Head of caudate nucleus (tissue), 42 donors: ENCODE results near the gene CNTN4.

Experiments used
- DNase-seq, 42 donors: peaks; one replicate each; pipeline versions ENCODE4 v3.0.0 to v3.0.0-alpha.2; 2020 to 2021; ENCODE audit warnings: mixed read lengths in 7 of 42
- intact Hi-C: fragments of 100-400 bp; cut with DNase I; formaldehyde crosslinking; loops from one replicate; pipeline ENCODE4 v1.15.0; 2022

The CNTN4 gene

GRCh38 chr3:2246873-2247648 is 148.4 kb downstream of the CNTN4 start:
- intact Hi-C loops: no loop called here
- DNase-seq: no peak

GRCh38 chr3:2247831-2248230 is 149.2 kb downstream of the CNTN4 start:
- intact Hi-C loops: no loop called here
- DNase-seq: no peak

GRCh38 chr3:2250783-2251182 is 152.1 kb downstream of the CNTN4 start:
- intact Hi-C loops: no loop called here
- DNase-seq: no peak

DNA sequence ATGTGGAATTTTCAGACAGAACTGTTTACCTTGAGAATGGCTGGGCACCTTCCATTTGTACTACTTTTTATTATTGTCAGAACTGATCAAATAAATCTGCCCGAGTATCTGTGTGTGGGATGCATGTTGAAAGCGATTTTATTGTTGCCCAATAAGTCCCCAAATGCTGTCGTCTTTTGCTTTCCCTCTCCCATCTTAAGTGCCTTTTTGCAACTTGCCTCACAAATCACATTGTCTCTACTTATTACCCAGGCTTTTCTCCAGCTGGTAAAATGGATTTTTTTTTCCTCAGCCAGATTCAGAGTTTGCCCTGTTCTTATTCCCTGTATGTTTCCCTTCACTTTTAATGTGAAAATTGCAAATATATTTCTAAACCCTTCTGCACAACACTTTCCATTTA is 163.1 kb downstream of the CNTN4 start:
- intact Hi-C loops: no loop called here
- DNase-seq: no peak

DNA sequence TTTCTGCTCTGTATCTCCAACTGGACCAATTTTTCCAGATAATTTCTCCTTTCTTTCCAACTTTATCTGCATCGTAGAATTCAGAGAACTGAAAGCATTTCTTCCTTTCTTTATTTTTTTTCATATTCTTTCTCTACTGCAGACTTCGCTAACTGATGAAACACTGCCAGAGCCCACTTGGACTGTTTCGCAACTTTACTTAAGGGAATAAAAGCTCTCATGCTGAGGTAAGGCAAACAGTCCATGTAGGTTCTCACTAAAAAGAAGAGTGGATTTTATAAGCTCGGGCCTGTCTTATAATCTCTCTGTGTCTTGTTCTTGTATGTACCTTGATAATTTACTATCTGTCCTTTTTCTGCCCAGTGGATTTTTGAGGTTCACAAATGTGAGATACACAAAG is 163.5 kb downstream of the CNTN4 start:
- intact Hi-C loops: no loop called here
- no peak for DNase-seq

DNA sequence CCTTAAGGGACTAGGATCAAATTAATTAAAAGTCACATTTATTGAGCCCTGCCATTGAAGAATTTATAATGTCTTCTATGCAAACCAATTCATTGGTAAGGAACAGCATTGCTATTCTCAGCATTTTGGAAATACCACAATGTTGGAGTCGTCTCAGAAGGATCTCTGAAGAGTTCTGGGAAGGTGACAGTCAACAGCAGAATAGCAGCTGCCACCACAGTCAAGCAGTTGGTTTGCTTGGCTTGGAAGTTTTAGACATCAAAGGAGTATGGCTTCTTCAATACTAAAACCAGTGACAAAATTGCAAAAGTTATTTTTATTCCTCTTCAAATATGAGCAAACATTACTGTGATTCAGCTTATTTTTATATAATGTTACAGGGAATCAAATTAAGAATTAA is 167.9 kb downstream of the CNTN4 start:
- no peak for DNase-seq
- intact Hi-C loops: no loop called here

DNA sequence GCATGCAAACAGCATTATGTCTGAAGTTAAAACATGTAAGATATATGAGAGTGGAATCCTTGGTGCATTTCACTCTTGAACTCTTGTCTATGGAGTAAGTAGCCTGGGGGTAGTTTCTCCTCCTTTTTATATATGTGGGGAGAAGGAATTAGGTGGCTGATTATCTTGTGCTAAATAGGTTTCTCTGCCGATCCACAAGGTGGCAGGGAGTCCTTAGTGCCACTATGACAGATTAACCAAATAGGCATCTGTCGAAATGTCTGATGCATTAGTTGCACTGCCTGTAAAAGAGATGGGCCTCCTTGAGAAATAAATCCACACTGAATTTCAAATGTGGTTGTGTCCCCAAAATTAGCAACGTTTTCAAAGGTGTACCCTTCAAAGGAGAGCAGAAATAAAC is 170.1 kb downstream of the CNTN4 start:
- intact Hi-C loops: no loop called here
- DNase-seq: peak in 3 of 42 donors; percentile 8 to 19 (median 14)

DNA sequence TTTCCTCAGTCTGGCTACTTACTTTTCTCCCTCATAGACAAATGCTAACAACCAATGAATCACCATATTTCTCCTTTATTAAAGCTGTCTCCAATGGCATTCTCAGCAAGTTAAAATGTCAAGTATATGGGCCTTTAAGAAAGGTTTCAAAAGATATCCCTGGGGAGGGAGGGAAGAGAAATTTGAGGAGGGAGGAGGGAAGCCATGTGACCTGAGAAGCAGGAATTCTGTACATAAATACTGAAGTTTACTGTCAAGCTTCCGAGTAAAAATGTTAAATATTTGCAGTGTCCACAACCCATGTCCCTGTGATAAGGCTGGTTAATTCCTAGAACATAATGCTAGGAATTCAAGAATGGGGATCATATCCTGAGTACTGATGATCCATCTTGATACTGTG is 175.9 kb downstream of the CNTN4 start:
- intact Hi-C loops: no loop called here
- DNase-seq: no peak

- intact Hi-C loops: no loop called here
- DNase-seq: no peak
Measured at GRCh38 chr3:2283818-2284217, 185.2 kb downstream of the CNTN4 start.

DNA sequence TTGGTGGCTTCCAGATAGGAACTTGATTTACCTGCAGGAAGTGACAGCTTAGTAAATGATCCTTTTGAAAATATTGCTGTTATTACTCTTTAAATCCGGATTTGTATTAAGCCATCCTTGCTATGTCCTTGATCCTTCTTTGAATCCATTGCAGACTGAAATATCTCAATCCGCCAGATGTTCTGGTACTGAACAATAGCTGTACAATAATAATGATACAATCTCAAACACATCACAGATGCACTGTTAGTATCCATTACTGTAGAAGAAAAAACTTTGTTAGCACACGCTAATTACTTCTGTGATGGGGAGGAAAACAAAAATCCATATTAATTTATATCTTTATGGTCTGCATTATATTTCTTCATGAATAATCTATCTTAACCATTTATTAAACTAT is 202.3 kb downstream of the CNTN4 start:
- intact Hi-C loops: no loop called here
- no peak for DNase-seq

GRCh38 chr3:2301361-2301760 is 202.7 kb downstream of the CNTN4 start:
- intact Hi-C loops: no loop called here
- DNase-seq: no peak

DNA sequence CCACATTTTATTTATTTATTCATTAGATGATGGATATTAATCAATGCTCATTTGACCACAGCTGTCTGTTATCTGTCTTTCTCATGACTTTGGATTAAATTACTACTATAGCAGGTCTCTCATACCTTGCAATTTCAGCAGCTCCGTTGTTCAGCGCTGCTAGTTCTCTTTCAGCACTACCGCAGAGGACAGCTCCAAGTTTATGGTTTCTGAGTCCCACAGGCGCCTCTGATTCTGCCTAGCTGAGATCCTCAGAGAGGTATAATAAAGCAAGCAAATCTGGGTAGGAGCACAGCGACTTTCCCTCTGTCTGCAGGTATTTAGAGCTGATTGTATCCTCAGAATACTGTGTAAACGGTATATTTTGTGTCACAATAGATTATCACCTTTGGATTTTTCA is 204.9 kb downstream of the CNTN4 start:
- DNase-seq: no peak
- intact Hi-C loops: no loop called here

GRCh38 chr3:2311022-2311421 is 212.4 kb downstream of the CNTN4 start:
- no peak for DNase-seq
- intact Hi-C loops: no loop called here

DNA sequence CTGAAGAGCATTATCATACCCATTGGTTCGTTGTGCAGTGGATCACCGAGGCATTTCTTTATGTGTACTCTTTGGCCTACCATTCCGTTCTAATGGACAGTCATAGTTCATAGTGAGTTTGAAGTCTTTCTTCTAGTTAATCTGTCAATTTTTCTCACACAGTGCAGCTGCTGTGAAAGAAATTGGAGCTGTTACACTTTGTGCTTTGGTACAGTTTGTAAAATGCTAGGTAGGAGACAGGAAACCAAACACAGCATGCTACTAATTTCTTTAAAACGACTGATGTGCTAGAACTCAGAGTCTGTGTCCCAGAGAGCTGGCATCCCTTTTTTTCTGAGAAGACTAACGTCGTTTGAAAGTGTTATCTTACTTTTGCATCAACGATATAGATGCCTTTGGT is 218.9 kb downstream of the CNTN4 start:
- intact Hi-C loops: no loop called here

DNA sequence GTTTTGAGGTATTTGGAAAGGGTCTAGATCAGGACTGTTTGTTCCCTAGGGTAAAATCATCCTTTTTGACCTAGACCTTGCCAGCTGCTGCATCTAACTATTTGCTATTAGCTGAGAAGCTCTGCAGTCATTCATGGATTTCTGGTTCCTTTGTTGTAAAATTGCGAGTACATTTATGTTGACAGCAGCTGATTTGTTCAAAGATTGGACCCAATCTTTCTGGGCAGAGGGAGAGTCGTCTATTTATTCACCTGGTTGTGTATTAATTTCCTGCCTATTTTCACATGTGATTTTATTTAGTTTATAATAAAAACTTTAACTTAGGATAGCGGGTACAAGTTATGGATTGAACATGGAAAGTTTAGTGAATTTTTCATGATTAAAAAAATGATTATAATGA is 236.3 kb downstream of the CNTN4 start:
- intact Hi-C loops: no loop called here
- DNase-seq: no peak

More for the DNA sequence above, 218.9 kb downstream of the CNTN4 start:
- DNase-seq: no peak

GRCh38 chr3:2343031-2343682 is 244.5 kb downstream of the CNTN4 start:
- no peak for DNase-seq
- intact Hi-C loops: no loop called here

DNA sequence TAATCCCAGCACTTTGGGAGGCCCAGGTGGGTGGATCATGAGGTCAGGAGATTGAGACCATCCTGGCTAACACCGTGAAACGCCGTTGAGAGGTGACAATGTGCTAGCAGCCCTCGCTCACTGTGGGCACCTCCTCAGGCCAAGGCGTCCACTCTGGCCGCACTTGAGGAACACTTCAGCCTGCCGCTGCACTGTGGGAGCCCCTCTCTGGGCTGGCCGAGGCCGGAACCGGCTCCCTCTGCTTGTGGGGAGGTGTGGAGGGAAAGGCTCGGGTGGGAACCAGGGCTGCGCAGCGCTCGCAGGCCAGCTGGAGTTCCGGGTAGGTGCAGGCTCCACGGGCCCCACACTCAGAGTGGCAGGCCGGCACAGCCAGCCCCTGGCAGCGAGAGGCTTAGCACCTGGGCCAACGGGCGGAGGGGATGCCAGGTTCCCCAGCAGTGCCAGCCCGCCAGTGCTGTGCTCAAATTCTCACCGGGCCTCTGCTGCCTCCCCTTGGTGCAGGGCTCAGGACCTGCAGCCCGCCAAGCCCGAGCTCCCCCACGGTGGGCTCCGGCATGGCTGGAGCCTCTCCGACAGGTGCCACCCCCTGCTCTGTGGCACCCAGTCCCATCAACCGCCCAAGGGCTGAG is 253.6 kb downstream of the CNTN4 start:
- intact Hi-C loops: no loop called here
- DNase-seq: no peak

DNA sequence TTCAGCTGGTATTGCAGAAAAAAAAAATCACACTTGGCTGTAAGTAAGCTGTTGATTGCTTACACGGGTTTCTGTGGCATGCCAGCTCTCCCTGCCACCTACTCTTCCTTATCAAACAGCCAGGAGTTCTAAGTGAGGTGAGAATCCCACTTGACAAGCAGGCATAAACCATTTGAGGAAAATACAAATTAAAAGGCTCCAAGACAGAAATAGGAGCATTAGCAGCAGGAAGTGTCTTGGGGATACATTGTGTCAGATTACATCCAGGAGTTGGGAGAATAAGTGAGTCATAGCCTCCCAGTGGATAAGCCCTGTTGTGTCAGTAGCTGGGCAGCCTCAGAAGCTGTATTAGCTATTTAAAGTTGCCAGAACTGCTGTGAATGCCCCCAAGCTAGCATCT is 256.0 kb downstream of the CNTN4 start:
- peak in 4 of 42 donors; percentile 6 to 46 (median 12) for DNase-seq

DNA sequence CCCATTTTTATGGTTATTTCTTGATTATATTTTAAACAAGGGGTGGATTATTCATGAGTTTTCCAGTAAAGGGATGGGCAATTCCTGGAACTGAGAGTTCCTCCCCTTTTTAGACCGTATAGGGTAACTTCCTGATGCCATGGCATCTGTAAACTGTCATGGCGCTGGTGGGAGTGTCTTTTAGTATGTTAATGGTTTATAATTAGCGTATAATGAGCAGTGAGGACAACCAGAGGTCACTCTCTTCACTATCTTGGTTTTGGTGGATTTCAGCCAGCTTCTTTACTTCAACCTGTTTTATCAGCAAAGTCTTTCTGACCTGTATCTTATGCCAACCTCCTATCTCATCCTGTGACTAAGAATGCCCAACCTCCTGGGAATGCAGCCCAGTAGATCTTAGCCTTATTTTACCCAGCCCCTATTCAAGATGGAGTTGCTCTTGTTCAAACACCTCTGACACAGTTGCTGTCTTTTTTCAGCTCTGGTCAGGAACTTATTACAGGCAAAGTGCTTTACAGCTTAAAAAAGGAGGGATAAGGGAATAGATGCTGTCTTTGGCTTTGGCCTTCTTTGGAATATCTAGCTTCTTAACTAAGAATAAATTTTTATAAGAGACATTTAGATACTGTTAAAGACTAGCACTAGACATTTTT is 257.8 kb downstream of the CNTN4 start:
- no peak for DNase-seq
- intact Hi-C loops: no loop called here

More for the DNA sequence above, 256.0 kb downstream of the CNTN4 start:
- intact Hi-C loops: no loop called here

- no peak for DNase-seq
- intact Hi-C loops: no loop called here
Measured at GRCh38 chr3:2360815-2361214, 262.1 kb downstream of the CNTN4 start.
